ENCODE data around the gene ARPC5L.
"Not testable (repeated sequence)": the region's sequence is repeated elsewhere in the genome, so short reads cannot be mapped to it uniquely, and the experiment has no call there.

The ARPC5L gene

GRCh38 chr9:124844291-124844690 lies 17.6 kb upstream of the ARPC5L start:
- H3K27me3 ChIP-seq (ENCODE audit: control insufficient read depth, insufficient read depth, low read length), result no peaks in the 10 kb centered on the region
- no peak overlapping the region for H3K4me2 ChIP-seq (ENCODE audit: low read length)
- H3K9ac ChIP-seq (ENCODE audit: low read depth, low read length), result no peak overlapping the region
- peaks cover 27% of the 10 kb centered on the region for H3K4me1 ChIP-seq (ENCODE audit: control insufficient read depth, insufficient read depth, low read length)
- H3K4me3 ChIP-seq (ENCODE audit: low read length), result no peak overlapping the region
- H3K9me3 ChIP-seq (replicated peaks; ENCODE audit: low read length), result no peaks in the 10 kb centered on the region
- no peaks in the 10 kb centered on the region for H3K36me3 ChIP-seq (ENCODE audit: insufficient read depth, low read length)

GRCh38 chr9:124846467-124846866 lies 15.5 kb upstream of the ARPC5L start:
- not testable (repeated sequence) for H3K36me3 ChIP-seq (ENCODE audit: insufficient read depth, low read length); H3K9ac ChIP-seq (ENCODE audit: low read depth, low read length); H3K4me2 ChIP-seq (ENCODE audit: low read length); H3K27me3 ChIP-seq (ENCODE audit: control insufficient read depth, insufficient read depth, low read length); H3K9me3 ChIP-seq (replicated peaks; ENCODE audit: low read length); H3K4me3 ChIP-seq (ENCODE audit: low read length)
- peaks cover 13% of the 10 kb centered on the region for H3K4me1 ChIP-seq (ENCODE audit: control insufficient read depth, insufficient read depth, low read length)

GRCh38 chr9:124846969-124847368 lies 15.0 kb upstream of the ARPC5L start:
- Histone ChIP-seq H3K9ac (ENCODE audit: low read depth, low read length) (no peak overlapping the region), H3K9me3 (replicated peaks; ENCODE audit: low read length) (no peaks in the 10 kb centered on the region), H3K4me2 (ENCODE audit: low read length) (no peak overlapping the region), H3K4me3 (ENCODE audit: low read length) (no peak overlapping the region), H3K27me3 (ENCODE audit: control insufficient read depth, insufficient read depth, low read length) (peaks cover 4% of the 10 kb centered on the region), H3K36me3 (ENCODE audit: insufficient read depth, low read length) (no peaks in the 10 kb centered on the region), H3K4me1 (ENCODE audit: control insufficient read depth, insufficient read depth, low read length) (peaks cover 13% of the 10 kb centered on the region)

- Histone ChIP-seq H3K9me3 (replicated peaks; ENCODE audit: low read length) (no peaks in the 10 kb centered on the region), H3K4me3 (ENCODE audit: low read length) (no peak overlapping the region), H3K4me2 (ENCODE audit: low read length) (no peak overlapping the region), H3K9ac (ENCODE audit: low read depth, low read length) (no peak overlapping the region), H3K27me3 (ENCODE audit: control insufficient read depth, insufficient read depth, low read length) (peaks cover 5% of the 10 kb centered on the region), H3K36me3 (ENCODE audit: insufficient read depth, low read length) (no peaks in the 10 kb centered on the region), H3K4me1 (ENCODE audit: control insufficient read depth, insufficient read depth, low read length) (peaks cover 13% of the 10 kb centered on the region)
Measured at GRCh38 chr9:124849801-124850200, 12.1 kb upstream of the ARPC5L start.

- H3K27me3 ChIP-seq (ENCODE audit: control insufficient read depth, insufficient read depth, low read length), result peaks cover 5% of the 10 kb centered on the region
- no peaks in the 10 kb centered on the region for H3K9me3 ChIP-seq (replicated peaks; ENCODE audit: low read length)
- no peak overlapping the region for H3K9ac ChIP-seq (ENCODE audit: low read depth, low read length)
- H3K36me3 ChIP-seq (ENCODE audit: insufficient read depth, low read length), result peaks cover 13% of the 10 kb centered on the region
- peak overlapping the region; percentile 83 for H3K4me2 ChIP-seq (ENCODE audit: low read length)
- peak overlapping the region; percentile 61 for H3K4me3 ChIP-seq (ENCODE audit: low read length)
- H3K4me1 ChIP-seq (ENCODE audit: control insufficient read depth, insufficient read depth, low read length), result peaks cover 13% of the 10 kb centered on the region
Measured at GRCh38 chr9:124852121-124852828, 9.7 kb upstream of the ARPC5L start.

- Histone ChIP-seq H3K9ac (ENCODE audit: low read depth, low read length) (peak within 1 kb of the TSS; percentile 65), H3K36me3 (ENCODE audit: insufficient read depth, low read length) (peaks cover 20% of the 10 kb centered on the region), H3K4me2 (ENCODE audit: low read length) (peak within 1 kb of the TSS; percentile 83), H3K4me3 (ENCODE audit: low read length) (peak within 1 kb of the TSS; percentile 61), H3K4me1 (ENCODE audit: control insufficient read depth, insufficient read depth, low read length) (peaks cover 13% of the 10 kb centered on the region), H3K27me3 (ENCODE audit: control insufficient read depth, insufficient read depth, low read length) (peaks cover 5% of the 10 kb centered on the region), H3K9me3 (replicated peaks; ENCODE audit: low read length) (no peaks in the 10 kb centered on the region)
Measured at GRCh38 chr9:124852829-124853531, 8.9 kb upstream of the ARPC5L start, which contains the start of gene WDR38. TSS of gene WDR38 (plus strand) at chr9:124853460. CDS start at chr9:124853532, 72 bp downstream.

GRCh38 chr9:124853605-124854143 lies 8.3 kb upstream of the ARPC5L start:
- H3K4me1 ChIP-seq (ENCODE audit: control insufficient read depth, insufficient read depth, low read length), result peaks cover 16% of the 10 kb centered on the region
- no peaks in the 10 kb centered on the region for H3K9me3 ChIP-seq (replicated peaks; ENCODE audit: low read length)
- H3K36me3 ChIP-seq (ENCODE audit: insufficient read depth, low read length), result peaks cover 27% of the 10 kb centered on the region
- H3K27me3 ChIP-seq (ENCODE audit: control insufficient read depth, insufficient read depth, low read length), result peaks cover 5% of the 10 kb centered on the region
- peak overlapping the region; percentile 83 for H3K4me2 ChIP-seq (ENCODE audit: low read length)
- H3K4me3 ChIP-seq (ENCODE audit: low read length), result peak overlapping the region; percentile 61
- H3K9ac ChIP-seq (ENCODE audit: low read depth, low read length), result peak overlapping the region; percentile 65

- peaks cover 21% of the 10 kb centered on the region for H3K4me1 ChIP-seq (ENCODE audit: control insufficient read depth, insufficient read depth, low read length)
Measured at GRCh38 chr9:124854161-124854560, 7.8 kb upstream of the ARPC5L start.

GRCh38 chr9:124854822-124855221 lies 7.1 kb upstream of the ARPC5L start:
- no peak overlapping the region for H3K4me2 ChIP-seq (ENCODE audit: low read length)
- H3K4me3 ChIP-seq (ENCODE audit: low read length), result no peak overlapping the region
- H3K27me3 ChIP-seq (ENCODE audit: control insufficient read depth, insufficient read depth, low read length), result peaks cover 5% of the 10 kb centered on the region
- peaks cover 27% of the 10 kb centered on the region for H3K4me1 ChIP-seq (ENCODE audit: control insufficient read depth, insufficient read depth, low read length)
- H3K9ac ChIP-seq (ENCODE audit: low read depth, low read length), result no peak overlapping the region
- H3K36me3 ChIP-seq (ENCODE audit: insufficient read depth, low read length), result peaks cover 39% of the 10 kb centered on the region
- H3K9me3 ChIP-seq (replicated peaks; ENCODE audit: low read length), result no peaks in the 10 kb centered on the region

More at GRCh38 chr9:124854161-124854560, 7.8 kb upstream of the ARPC5L start:
- H3K4me2 ChIP-seq (ENCODE audit: low read length), result no peak overlapping the region
- no peaks in the 10 kb centered on the region for H3K9me3 ChIP-seq (replicated peaks; ENCODE audit: low read length)
- no peak overlapping the region for H3K9ac ChIP-seq (ENCODE audit: low read depth, low read length)
- peaks cover 5% of the 10 kb centered on the region for H3K27me3 ChIP-seq (ENCODE audit: control insufficient read depth, insufficient read depth, low read length)
- peaks cover 32% of the 10 kb centered on the region for H3K36me3 ChIP-seq (ENCODE audit: insufficient read depth, low read length)
- no peak overlapping the region for H3K4me3 ChIP-seq (ENCODE audit: low read length)

GRCh38 chr9:124855566-124855943 lies 6.4 kb upstream of the ARPC5L start:
- Histone ChIP-seq H3K27me3 (ENCODE audit: control insufficient read depth, insufficient read depth, low read length) (peaks cover 5% of the 10 kb centered on the region), H3K9me3 (replicated peaks; ENCODE audit: low read length) (no peaks in the 10 kb centered on the region)

GRCh38 chr9:124855944-124856765 lies 5.8 kb upstream of the ARPC5L start:
- Histone ChIP-seq H3K9ac (ENCODE audit: low read depth, low read length) (no peak overlapping the region), H3K9me3 (replicated peaks; ENCODE audit: low read length) (no peaks in the 10 kb centered on the region), H3K4me2 (ENCODE audit: low read length) (no peak overlapping the region), H3K4me3 (ENCODE audit: low read length) (no peak overlapping the region), H3K4me1 (ENCODE audit: control insufficient read depth, insufficient read depth, low read length) (peaks cover 36% of the 10 kb centered on the region), H3K36me3 (ENCODE audit: insufficient read depth, low read length) (peaks cover 52% of the 10 kb centered on the region), H3K27me3 (ENCODE audit: control insufficient read depth, insufficient read depth, low read length) (peaks cover 5% of the 10 kb centered on the region)

More at GRCh38 chr9:124855566-124855943, 6.4 kb upstream of the ARPC5L start:
- Histone ChIP-seq H3K9ac (ENCODE audit: low read depth, low read length) (no peak overlapping the region), H3K4me2 (ENCODE audit: low read length) (no peak overlapping the region), H3K36me3 (ENCODE audit: insufficient read depth, low read length) (peaks cover 46% of the 10 kb centered on the region), H3K4me1 (ENCODE audit: control insufficient read depth, insufficient read depth, low read length) (peaks cover 35% of the 10 kb centered on the region), H3K4me3 (ENCODE audit: low read length) (no peak overlapping the region)

Measured in skeletal muscle satellite cell (primary cell).